Effector memory CD4-positive, alpha-beta T cell (primary cell): ENCODE results near the gene ORAI3.

Experiments used
- DNase-seq, 3 donors: peaks; one replicate each; pipeline ENCODE4 v3.0.0-alpha.2; 2020
- H3K27ac ChIP-seq: 2 replicates; pipeline ENCODE4 v1.7.0; 2013; ENCODE audit warnings: mild to moderate bottlenecking, low read length, moderate library complexity; ENCODE audit not compliant: insufficient read depth, poor library complexity, severe bottlenecking
- H3K27me3 ChIP-seq: replicated peaks from 2 replicates; pipeline ENCODE4 v1.7.0; 2013; ENCODE audit warnings: mild to moderate bottlenecking, low read length; ENCODE audit not compliant: insufficient read depth, control insufficient read depth, poor library complexity, severe bottlenecking
- H3K36me3 ChIP-seq: 2 replicates; pipeline ENCODE4 v1.7.0; 2013; ENCODE audit warnings: mild to moderate bottlenecking, low read length, moderate library complexity; ENCODE audit not compliant: control insufficient read depth, insufficient read depth
- H3K4me1 ChIP-seq: 2 replicates; pipeline ENCODE4 v1.7.0; 2013; ENCODE audit warnings: low read length, mild to moderate bottlenecking; ENCODE audit not compliant: control insufficient read depth, insufficient read depth, poor library complexity, severe bottlenecking
- H3K4me3 ChIP-seq: 2 replicates; pipeline ENCODE4 v1.7.0; 2013; ENCODE audit warnings: low read length, low read depth, mild to moderate bottlenecking; ENCODE audit not compliant: insufficient read depth, poor library complexity, severe bottlenecking
- H3K9me3 ChIP-seq: 2 replicates; pipeline ENCODE4 v1.7.0; 2013; ENCODE audit warnings: mild to moderate bottlenecking, low read length, moderate library complexity; ENCODE audit not compliant: control insufficient read depth

Gene ORAI3

DNA sequence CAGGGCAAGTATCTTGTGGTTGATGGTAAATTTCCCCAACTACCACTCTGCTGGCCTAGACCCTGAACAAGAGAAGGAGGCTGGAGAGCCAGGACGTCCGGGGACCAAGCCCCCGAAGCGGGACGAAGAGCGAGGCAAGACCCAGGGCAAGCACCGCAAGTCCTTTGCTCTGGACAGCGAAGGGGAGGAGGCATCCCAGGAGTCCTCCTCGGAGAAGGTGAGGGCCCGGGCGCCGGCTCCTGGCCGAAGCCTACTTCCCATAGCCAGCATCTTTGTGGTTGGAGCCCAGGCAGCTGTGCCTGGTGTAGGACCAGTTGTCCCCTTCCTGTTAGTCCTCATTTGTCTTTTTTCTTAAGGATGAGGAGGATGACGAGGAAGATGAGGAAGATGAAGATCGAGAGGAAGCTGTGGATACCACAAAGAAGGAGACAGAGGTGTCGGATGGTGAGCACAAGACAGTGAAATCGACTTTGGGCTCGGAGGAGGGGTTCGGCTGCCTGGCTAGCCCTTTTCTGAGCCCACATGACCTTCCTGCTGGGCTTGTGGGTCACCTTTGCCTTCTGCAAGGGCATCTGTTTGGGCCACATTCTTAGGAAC, 20.5 kb downstream of the ORAI3 start:
- Histone ChIP-seq H3K36me3 (peaks cover 71% of the 10 kb centered on the region), H3K27me3 (no peaks in the 10 kb centered on the region), H3K4me1 (no peaks in the 10 kb centered on the region), H3K27ac (no peak overlapping the region), H3K9me3 (no peaks in the 10 kb centered on the region), H3K4me3 (no peak overlapping the region)
- DNase-seq, result no peak

DNA sequence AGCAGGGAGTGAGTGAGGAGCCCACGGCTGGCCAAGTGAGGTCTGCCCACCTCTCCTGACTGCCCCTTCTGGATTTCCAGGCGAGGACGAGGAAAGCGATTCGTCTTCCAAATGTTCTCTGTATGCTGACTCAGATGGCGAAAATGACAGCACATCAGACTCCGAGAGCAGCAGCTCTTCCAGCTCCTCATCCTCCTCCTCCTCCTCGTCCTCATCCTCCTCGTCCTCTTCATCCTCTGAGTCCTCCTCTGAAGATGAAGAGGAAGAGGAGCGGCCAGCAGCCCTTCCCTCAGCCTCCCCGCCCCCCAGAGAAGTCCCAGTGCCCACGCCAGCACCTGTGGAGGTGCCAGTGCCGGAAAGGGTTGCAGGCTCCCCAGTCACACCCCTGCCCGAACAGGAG, 22.4 kb downstream of the ORAI3 start:
- Histone ChIP-seq H3K36me3 (peaks cover 63% of the 10 kb centered on the region), H3K27ac (no peak overlapping the region), H3K27me3 (no peaks in the 10 kb centered on the region), H3K4me3 (no peak overlapping the region), H3K4me1 (no peaks in the 10 kb centered on the region), H3K9me3 (no peaks in the 10 kb centered on the region)
- no peak for DNase-seq

DNA sequence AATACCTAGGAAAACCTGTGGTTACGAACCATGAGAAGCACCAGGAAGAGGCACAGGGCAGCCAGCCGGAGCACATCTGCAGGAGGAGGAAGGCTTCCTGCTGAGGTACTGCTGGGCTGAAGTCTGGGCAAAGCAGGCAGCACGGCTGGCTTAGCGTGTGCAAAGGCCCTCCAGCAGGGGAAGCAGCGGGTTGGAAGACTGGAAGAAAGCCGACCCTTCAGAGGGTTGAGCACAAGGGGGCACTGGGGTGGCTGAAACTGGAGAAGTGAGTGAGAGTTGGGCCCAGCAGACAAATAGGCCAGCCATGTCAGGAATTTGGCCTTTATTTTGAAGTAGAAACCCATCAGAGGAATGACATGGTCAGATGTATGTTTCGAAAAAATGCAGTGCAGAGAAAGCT, 24.0 kb downstream of the ORAI3 start:
- H3K4me3 ChIP-seq, result no peak overlapping the region
- no peak for DNase-seq
- peaks cover 67% of the 10 kb centered on the region for H3K36me3 ChIP-seq
- no peak overlapping the region for H3K27ac ChIP-seq
- H3K4me1 ChIP-seq, result no peaks in the 10 kb centered on the region
- no peaks in the 10 kb centered on the region for H3K27me3 ChIP-seq
- no peaks in the 10 kb centered on the region for H3K9me3 ChIP-seq

DNA sequence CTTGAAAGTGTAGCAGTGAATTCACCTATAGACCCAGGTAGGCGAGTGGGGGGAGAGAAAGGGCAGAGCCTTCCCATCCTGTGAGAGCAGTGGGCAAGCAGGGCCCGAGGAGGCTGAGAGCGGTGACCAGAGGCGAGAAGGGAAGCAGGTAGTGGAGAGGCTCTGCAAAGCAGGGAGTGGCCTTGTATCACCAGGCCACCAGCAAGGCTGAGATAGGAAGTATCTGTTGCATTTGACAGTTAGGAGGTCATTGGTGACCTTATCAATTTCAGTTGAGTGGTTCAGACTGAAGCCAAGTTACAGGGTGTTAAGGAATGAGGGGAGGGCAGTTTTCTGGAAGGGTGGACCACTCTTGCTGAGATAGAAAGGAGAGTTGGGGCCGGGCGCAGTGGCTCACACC, 25.5 kb downstream of the ORAI3 start:
- no peak overlapping the region for H3K4me3 ChIP-seq
- H3K36me3 ChIP-seq, result peaks cover 72% of the 10 kb centered on the region
- H3K4me1 ChIP-seq, result no peaks in the 10 kb centered on the region
- no peak for DNase-seq
- no peaks in the 10 kb centered on the region for H3K9me3 ChIP-seq
- no peak overlapping the region for H3K27ac ChIP-seq
- H3K27me3 ChIP-seq, result no peaks in the 10 kb centered on the region

DNA sequence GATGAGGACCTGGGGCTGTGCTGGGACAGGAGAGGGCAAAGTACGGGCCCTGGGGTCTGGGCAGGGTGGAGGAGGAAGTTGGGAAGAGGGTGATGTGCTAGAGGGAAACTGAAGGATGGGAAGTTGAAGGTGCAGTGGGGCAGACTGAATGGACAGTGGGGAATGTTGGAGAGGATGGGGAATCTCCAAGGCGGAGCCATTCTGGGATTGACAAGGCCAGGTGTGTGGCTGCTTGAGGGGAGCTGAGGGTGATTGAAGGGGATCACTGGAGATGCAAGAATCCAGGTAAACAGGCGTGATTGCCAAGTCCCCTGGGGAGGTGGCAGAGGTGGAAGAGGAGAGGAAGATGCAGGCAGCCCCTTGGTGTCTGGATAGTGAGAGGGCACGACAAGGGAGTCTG, 27.6 kb downstream of the ORAI3 start:
- no peak overlapping the region for H3K27ac ChIP-seq
- no peaks in the 10 kb centered on the region for H3K27me3 ChIP-seq
- no peak for DNase-seq
- H3K4me3 ChIP-seq, result no peak overlapping the region
- no peaks in the 10 kb centered on the region for H3K9me3 ChIP-seq
- peaks cover 71% of the 10 kb centered on the region for H3K36me3 ChIP-seq
- H3K4me1 ChIP-seq, result no peaks in the 10 kb centered on the region

DNA sequence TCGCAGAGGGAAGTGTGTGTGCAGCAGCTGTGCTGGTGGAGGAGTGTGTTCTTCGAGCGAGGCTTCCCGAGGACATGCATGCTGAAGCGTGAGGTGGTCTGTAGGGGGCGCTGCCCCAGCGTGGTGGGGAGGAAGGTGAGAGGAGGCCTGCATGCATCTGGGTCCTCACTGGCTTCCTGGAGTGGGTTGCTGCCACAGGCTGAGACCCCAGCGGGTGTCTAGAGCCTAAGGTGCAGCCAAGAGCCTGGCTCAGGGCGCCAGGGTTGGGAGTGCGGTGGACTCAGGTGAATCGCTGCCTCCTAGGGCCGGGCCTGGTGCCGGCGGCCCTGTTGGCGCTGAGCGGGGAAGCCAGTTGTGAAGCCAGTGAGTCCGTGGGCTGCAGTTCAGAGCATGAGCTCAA, 28.6 kb downstream of the ORAI3 start:
- H3K4me1 ChIP-seq, result no peaks in the 10 kb centered on the region
- no peak overlapping the region for H3K27ac ChIP-seq
- DNase-seq, result no peak
- peaks cover 65% of the 10 kb centered on the region for H3K36me3 ChIP-seq
- H3K27me3 ChIP-seq, result no peaks in the 10 kb centered on the region
- no peak overlapping the region for H3K4me3 ChIP-seq
- H3K9me3 ChIP-seq, result no peaks in the 10 kb centered on the region

DNA sequence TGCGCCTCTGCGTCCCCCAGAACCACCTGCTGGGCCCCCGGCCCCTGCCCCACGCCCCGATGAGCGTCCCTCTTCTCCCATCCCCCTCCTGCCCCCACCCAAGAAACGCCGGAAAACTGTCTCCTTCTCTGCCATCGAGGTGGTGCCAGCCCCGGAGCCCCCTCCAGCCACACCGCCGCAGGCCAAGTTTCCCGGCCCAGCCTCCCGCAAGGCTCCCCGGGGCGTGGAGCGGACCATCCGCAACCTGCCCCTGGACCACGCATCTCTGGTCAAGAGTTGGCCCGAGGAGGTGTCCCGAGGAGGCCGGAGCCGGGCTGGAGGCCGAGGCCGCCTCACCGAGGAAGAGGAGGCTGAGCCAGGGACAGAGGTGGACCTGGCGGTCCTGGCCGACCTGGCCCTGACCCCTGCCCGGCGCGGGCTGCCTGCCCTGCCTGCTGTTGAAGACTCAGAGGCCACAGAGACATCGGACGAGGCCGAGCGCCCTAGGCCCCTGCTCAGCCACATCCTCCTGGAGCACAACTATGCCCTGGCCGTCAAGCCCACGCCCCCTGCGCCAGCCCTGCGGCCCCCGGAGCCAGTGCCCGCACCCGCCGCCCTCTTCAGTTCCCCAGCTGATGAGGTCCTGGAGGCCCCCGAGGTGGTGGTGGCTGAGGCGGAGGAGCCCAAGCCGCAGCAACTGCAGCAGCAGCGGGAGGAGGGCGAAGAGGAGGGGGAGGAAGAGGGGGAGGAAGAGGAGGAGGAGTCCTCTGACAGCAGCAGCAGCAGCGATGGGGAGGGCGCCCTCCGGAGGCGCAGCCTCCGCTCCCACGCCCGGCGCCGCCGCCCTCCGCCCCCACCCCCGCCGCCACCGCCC, 30.5 kb downstream of the ORAI3 start:
- no peak for DNase-seq
- no peaks in the 10 kb centered on the region for H3K27me3 ChIP-seq
- H3K4me1 ChIP-seq, result no peaks in the 10 kb centered on the region
- no peak overlapping the region for H3K4me3 ChIP-seq
- no peaks in the 10 kb centered on the region for H3K9me3 ChIP-seq
- H3K27ac ChIP-seq, result no peak overlapping the region
- H3K36me3 ChIP-seq, result peaks cover 57% of the 10 kb centered on the region

DNA sequence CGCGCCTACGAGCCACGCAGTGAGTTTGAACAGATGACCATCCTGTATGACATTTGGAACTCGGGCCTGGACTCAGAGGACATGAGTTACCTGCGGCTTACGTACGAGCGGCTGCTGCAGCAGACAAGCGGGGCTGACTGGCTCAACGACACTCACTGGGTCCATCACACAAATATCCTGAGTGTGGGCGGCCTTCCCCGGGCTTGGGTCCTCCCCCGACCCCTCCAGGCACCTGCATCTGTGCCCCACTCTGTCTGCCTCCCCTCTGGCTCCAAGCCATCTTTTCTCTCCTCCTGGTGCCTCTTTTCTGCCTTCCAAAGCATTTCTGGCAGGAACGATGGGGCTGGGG, 31.1 kb downstream of the ORAI3 start:
- H3K27me3 ChIP-seq, result no peaks in the 10 kb centered on the region
- H3K36me3 ChIP-seq, result peaks cover 57% of the 10 kb centered on the region
- H3K9me3 ChIP-seq, result no peaks in the 10 kb centered on the region
- H3K4me1 ChIP-seq, result peaks cover 2% of the 10 kb centered on the region
- DNase-seq, result no peak
- H3K4me3 ChIP-seq, result no peak overlapping the region
- no peak overlapping the region for H3K27ac ChIP-seq

DNA sequence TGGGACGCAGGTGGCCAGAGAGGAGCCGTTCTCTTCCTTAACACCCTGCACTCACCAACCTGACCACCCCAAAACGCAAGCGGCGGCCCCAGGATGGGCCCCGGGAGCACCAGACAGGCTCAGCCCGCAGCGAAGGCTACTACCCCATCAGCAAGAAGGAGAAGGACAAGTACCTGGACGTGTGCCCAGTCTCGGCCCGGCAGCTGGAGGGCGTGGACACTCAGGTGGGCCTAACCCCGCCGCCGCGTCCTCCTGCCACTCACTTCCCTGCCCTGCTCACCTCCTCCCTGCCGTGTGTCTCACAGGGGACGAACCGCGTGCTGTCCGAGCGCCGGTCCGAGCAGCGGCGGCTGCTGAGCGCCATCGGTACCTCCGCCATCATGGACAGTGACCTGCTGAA, 31.6 kb downstream of the ORAI3 start:
- no peak for DNase-seq
- Histone ChIP-seq H3K36me3 (peaks cover 55% of the 10 kb centered on the region), H3K4me3 (no peak overlapping the region), H3K4me1 (peaks cover 5% of the 10 kb centered on the region), H3K27me3 (no peaks in the 10 kb centered on the region), H3K27ac (no peak overlapping the region), H3K9me3 (no peaks in the 10 kb centered on the region)

DNA sequence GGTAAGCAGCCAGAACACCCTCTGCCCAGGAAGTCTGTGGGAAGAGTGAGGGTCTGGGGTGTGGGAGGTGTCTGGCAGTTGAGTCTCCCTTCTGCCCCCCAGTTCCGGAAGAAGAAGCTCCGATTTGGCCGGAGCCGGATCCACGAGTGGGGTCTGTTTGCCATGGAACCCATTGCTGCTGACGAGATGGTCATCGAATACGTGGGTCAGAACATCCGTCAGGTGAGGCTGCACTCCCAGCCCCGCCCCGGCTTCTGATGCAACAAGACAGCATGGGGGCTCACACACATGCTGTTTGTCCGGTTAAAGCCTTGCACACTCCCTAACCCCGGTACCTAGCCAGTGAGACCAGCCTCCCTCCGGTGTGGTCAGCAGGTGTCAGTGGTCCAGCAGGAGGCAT, 32.1 kb downstream of the ORAI3 start:
- Histone ChIP-seq H3K9me3 (no peaks in the 10 kb centered on the region), H3K27me3 (no peaks in the 10 kb centered on the region), H3K36me3 (peaks cover 50% of the 10 kb centered on the region), H3K4me1 (peaks cover 5% of the 10 kb centered on the region), H3K27ac (no peak overlapping the region), H3K4me3 (no peak overlapping the region)
- no peak for DNase-seq
